HL-60 (cell line): Measurements from ENCODE around the gene NAALADL1.

ENCODE experiments used
- GABPA ChIP-seq: IDR thresholded peaks from 2 replicates; pipeline ENCODE4 v1.6.1; 2012; ENCODE audit warnings: low read depth
- POLR2AphosphoS5 ChIP-seq: IDR thresholded peaks from 2 replicates; pipeline ENCODE4 v1.6.1; 2012; ENCODE audit warnings: low read depth
- SPI1 ChIP-seq: IDR thresholded peaks from 2 replicates; pipeline ENCODE4 v1.6.1; 2012; ENCODE audit warnings: low read depth, mild to moderate bottlenecking, borderline replicate concordance
- TF ChIP-seq, protein P1 (sequence below): IDR thresholded peaks from one replicate; pipeline ENCODE4 v1.5.1; 2011; ENCODE audit warnings: low read length, control low read depth, inconsistent platforms; ENCODE audit not compliant: insufficient read depth

GRCh38 chr11:65021509-65021908, 36.8 kb downstream of the NAALADL1 start:
- TF ChIP-seq SPI1: no peak
- TF ChIP-seq, protein P1, sequence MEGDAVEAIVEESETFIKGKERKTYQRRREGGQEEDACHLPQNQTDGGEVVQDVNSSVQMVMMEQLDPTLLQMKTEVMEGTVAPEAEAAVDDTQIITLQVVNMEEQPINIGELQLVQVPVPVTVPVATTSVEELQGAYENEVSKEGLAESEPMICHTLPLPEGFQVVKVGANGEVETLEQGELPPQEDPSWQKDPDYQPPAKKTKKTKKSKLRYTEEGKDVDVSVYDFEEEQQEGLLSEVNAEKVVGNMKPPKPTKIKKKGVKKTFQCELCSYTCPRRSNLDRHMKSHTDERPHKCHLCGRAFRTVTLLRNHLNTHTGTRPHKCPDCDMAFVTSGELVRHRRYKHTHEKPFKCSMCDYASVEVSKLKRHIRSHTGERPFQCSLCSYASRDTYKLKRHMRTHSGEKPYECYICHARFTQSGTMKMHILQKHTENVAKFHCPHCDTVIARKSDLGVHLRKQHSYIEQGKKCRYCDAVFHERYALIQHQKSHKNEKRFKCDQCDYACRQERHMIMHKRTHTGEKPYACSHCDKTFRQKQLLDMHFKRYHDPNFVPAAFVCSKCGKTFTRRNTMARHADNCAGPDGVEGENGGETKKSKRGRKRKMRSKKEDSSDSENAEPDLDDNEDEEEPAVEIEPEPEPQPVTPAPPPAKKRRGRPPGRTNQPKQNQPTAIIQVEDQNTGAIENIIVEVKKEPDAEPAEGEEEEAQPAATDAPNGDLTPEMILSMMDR: no peak
- TF ChIP-seq POLR2AphosphoS5: no peak
- no peak for TF ChIP-seq GABPA
